Loucy (cell line): ENCODE measurements around the gene ANKRD33B.

ENCODE experiments used
- CTCF ChIP-seq: fragments of 200-600 bp; sonication (generic); conservative IDR thresholded peaks from 2 replicates; pipeline ENCODE4 v1.5.1; 2014; ENCODE audit warnings: mild to moderate bottlenecking, antibody characterized with exemption, low read length
- EZH2phosphoT487 ChIP-seq: fragments of 200-600 bp; IDR thresholded peaks from 2 replicates; pipeline ENCODE4 v1.6.1; 2018; ENCODE audit warnings: antibody characterized with exemption, mild to moderate bottlenecking, moderate library complexity, borderline replicate concordance

- no peak for TF ChIP-seq EZH2phosphoT487
- TF ChIP-seq CTCF: no peak
Observed at GRCh38 chr5:10566543-10567068, 2.7 kb downstream of the ANKRD33B start.
